ENCODE results near the gene PSME3IP1.

The PSME3IP1 gene

GRCh38 chr16:57169327-57169726 lies 16.5 kb downstream of the PSME3IP1 start:
- no peak for DNase-seq (ENCODE audit: low read depth, low spot score)

GRCh38 chr16:57167953-57168352 lies 17.9 kb downstream of the PSME3IP1 start:
- DNase-seq (ENCODE audit: low read depth, low spot score) = no peak

DNA sequence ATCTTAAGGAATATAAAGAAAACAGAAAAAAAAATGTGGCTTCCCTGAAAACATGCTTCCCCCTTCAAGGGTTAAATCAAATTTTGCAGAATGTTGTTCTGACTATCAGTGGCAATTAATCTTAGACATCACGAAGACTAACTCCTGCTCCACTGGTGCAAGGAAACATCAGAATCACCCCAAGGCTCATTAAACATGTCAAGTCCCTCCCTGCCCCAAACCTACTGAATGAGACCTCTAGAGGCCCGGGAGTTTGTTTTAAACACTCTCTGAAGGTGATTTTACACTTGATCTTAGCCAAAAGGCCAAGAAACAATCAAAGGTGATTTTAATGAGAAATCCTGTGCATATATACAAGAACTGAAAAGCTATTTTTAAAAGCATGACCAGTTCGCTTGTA lies 18.3 kb downstream of the PSME3IP1 start:
- no peak for DNase-seq (ENCODE audit: low read depth, low spot score)

DNA sequence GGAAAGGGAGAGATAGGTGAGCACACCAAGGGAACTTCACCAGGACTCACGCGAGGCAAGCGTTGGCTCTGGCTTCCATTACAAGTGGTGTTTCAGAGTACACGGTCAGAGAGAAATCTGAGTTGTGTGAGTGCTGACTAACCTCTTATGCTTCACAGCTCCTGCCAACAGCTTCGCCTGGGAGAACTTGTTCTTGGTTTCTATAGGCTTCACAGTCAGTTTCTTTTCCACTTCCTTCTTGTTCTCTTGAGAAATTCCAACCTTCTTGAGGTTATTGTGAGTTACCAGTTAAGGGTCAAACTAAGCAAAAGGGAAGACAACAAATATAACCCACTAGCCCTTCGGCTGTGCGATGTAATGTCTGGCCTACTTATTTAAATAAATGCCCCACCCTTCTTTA lies 18.9 kb downstream of the PSME3IP1 start:
- DNase-seq (ENCODE audit: low read depth, low spot score) = no peak

- no peak for DNase-seq (ENCODE audit: low read depth, low spot score)
Measured at GRCh38 chr16:57166451-57166850, 19.4 kb downstream of the PSME3IP1 start.

GRCh38 chr16:57165938-57166337 lies 19.9 kb downstream of the PSME3IP1 start:
- no peak for DNase-seq (ENCODE audit: low read depth, low spot score)

GRCh38 chr16:57165483-57165882 lies 20.4 kb downstream of the PSME3IP1 start:
- DNase-seq (ENCODE audit: low read depth, low spot score) = no peak

DNA sequence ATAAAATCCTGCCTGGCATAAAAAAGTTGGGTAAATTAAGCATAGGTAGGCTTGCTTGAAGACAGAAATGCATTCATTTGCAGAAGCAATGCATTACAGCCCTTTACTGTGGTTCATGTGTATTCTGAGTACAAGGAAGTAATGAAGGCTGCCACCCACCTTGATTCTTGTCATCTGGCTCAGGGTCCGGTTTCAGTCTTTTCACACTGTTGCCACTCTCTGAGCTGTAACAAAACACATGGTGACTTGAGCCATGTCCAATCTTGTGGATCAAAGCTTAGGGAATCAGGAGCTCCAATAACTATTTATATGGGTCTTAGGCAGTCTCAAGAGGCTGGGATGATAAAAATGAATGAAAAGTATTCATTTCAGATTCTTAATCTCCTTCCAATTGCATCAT lies 22.0 kb downstream of the PSME3IP1 start:
- DNase-seq (ENCODE audit: low read depth, low spot score) = no peak

- no peak for DNase-seq (ENCODE audit: low read depth, low spot score)
Measured at GRCh38 chr16:57159447-57159846, 26.4 kb downstream of the PSME3IP1 start.

GRCh38 chr16:57157533-57157932 lies 28.3 kb downstream of the PSME3IP1 start:
- DNase-seq (ENCODE audit: low read depth, low spot score) = no peak

- no peak for DNase-seq (ENCODE audit: low read depth, low spot score)
Measured at GRCh38 chr16:57156351-57156703, 29.5 kb downstream of the PSME3IP1 start.

GRCh38 chr16:57155702-57156350 lies 30.0 kb downstream of the PSME3IP1 start:
- DNase-seq (ENCODE audit: low read depth, low spot score) = no peak

- no peak for DNase-seq (ENCODE audit: low read depth, low spot score)
Measured at GRCh38 chr16:57153841-57154240, 32.0 kb downstream of the PSME3IP1 start.

GRCh38 chr16:57152096-57153093 lies 33.4 kb downstream of the PSME3IP1 start:
- no peak for DNase-seq (ENCODE audit: low read depth, low spot score)

DNA sequence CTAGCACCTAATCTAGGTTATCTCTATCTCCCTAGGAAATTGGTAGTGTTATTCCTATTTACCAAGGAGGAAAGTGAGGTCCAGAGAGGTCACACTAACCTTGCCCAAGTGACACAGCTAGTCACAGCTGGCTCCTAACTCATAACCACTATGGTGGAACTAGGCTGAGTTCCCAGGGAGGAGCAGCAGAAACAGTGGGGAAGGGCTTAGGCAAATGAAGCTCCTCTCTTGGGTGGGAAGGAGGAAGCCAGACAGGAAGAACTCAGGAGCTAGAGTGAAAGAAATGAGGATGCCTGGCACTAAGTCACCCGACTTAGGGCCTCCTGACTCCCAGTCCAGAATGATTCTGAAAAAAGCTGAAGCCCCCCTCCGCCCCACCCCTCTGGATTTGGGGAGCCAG lies 34.5 kb downstream of the PSME3IP1 start:
- DNase-seq (ENCODE audit: low read depth, low spot score) = no peak

GRCh38 chr16:57150682-57151330 lies 35.0 kb downstream of the PSME3IP1 start:
- no peak for DNase-seq (ENCODE audit: low read depth, low spot score)

DNA sequence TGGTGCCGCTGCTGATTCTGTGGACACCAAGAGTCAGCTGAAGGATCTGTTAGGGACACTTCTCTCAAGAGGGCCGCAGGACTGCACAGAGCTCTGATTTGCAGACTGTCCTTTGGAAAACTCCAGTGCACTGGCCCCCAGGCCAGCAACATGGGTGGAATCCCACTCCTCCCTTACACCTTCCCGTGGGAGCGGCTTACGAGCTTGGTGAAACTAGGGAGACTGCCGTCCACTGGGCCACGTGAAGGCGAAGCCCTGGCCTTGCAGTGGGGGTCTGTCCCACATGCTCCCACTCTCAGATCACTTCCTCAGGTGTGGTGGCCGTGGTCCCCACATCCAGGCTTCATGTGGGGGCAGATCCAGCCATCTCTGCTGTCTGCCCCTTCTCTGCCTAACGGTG lies 36.4 kb downstream of the PSME3IP1 start:
- DNase-seq (ENCODE audit: low read depth, low spot score) = no peak

DNA sequence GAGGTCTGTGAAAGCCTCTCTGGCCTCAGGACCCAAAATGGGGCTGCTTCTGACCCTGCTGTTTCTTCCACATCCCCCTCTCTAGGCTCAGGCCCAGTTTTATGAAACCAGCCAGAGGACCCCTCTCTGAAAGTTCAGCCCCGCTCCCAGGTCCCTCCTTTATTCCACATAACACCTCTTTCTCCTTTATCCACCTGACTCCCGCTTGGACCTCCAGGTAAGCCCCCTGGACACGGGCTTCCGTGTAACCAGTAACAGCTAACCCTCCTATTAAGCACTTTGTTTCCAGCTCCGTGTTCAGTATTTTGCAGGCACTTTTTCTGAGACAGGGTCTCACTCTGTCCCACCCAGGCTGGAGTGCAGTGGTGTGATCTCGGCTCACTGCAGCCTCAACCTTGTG lies 37.4 kb downstream of the PSME3IP1 start:
- DNase-seq (ENCODE audit: low read depth, low spot score) = no peak

DNA sequence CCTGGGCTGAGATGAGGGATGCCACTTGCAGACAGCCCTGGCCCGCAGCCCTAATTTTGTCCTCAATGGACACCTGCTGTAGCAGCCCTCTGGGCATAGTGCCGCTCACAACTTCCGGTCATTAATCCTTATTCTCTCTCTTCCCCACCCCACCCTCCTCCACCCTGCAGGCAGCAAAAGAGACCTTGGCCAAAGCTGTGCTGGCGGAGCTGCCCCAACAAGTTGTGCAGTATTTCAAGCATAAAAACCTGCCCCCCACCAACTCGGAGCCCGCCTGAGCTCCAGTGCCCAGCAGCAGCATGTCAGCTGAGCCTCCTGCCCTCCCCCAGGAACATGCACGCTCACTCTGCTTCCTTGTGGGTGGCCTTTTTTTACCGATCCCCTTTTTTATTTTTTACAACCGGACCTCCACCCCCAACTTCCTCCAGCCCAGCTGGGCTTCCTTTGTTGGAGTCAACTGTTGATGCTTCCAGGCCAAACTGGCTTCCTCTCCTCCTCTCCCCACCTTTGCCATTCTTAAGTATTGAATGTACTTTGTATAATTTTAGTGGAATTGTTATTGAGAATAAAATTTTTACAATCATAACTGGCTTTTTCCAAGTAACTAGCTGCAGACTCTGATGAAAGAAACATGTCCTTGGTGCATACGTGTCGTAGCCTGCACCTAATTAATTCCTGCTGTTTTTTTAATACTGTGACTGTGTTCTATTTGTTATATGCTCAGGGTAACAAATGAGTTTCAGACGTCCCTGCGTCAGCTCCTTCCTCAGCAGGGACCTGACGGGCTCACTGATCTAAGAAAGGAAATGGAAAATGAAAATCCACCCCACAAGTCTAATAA lies 38.2 kb downstream of the PSME3IP1 start:
- peak; percentile 69 for DNase-seq (ENCODE audit: low read depth, low spot score)

GRCh38 chr16:57146735-57147134 lies 39.1 kb downstream of the PSME3IP1 start:
- peak; percentile 50 for DNase-seq (ENCODE audit: low read depth, low spot score)

DNA sequence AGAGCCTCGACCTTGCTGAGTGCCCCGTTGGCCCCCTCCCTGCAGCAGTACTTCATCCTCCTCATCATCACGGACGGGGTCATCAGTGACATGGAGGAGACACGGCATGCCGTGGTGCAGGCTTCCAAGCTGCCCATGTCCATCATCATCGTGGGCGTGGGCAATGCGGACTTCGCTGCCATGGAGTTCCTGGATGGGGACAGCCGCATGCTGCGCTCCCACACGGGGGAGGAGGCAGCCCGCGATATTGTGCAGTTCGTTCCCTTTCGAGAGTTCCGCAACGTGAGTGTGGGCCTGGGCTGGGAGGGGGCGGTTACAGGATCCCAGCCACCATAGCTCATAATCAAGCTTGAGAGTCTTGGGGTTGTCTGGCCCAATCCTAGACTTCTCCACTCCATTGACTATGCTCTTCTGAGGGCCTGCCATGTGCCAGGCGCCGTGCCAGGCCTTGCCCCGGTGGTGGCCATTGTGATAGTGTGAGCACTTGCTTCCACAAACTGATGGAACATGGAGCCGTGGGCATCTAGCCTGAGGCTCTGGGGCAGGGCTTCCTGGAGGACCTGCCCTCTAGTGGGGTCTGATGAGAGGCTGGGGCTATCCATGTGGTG lies 39.7 kb downstream of the PSME3IP1 start:
- no peak for DNase-seq (ENCODE audit: low read depth, low spot score)
